ENCODE data around the gene SLAMF7. TPM values are rescaled to one million over a fixed set of nuclear protein-coding genes. Genes with fewer than 3 reads are reported as not detected.

SLAMF7 gene
- polyA plus RNA-seq, 2 of the 4 experiments (the other 2 are of a cell fraction) = 0.57 to 1.8 TPM

DNA sequence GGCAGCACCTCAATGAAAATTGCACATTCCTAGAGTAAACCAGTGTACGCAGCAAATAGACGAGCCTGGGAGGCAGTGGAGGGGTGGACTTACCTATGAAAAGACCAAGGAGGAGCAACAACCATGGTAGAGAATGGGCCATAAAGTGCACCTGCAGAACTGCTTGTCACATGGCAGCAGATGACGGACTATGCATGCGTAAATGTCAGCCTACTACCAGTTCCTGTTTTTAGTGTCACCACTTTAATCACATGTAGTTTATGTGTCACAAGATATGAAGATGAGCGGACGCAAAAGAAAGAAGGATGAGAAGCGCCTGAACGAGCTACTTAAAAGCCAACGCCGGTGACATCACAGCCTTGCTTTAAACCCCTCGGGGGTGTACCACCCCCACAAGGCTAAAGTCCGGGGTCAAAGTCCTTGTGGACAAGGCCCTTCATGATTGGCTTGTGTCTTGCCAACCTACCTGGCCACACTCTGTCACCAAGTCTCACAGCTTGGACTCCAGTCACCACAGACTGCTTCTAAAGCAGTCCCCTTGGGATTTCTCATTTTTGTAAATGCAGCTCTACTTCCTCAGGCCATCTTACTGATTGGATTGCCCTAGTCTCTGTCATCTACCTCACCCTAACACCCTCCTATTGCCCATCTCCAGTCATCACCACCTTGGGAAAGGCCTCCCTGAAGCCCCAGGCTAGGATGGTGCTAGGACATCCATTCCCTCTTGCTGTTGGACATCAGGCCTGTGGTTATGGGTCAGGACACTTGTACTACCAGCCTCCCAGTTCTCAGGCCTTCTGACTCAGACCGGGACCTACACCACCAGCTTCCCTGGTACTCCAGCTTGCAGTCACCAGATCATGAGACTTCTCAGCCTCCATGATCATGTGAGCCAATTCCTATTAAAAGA, 50.9 kb downstream of the SLAMF7 start:
- Histone ChIP-seq H3K4me3 (no peak overlapping the region), H3K27ac (no peak overlapping the region), H3K9me3 (no peaks in the 10 kb centered on the region), H3K4me2 (no peak overlapping the region), H3K4me1 (no peaks in the 10 kb centered on the region)
- TF ChIP-seq EHF (CRISPR knock-in tag; IDR thresholded peaks at IDR 0.05) (no peak), HOXB5 (CRISPR knock-in tag; IDR thresholded peaks at IDR 0.05) (no peak)
- TF ChIP-seq, protein P1, sequence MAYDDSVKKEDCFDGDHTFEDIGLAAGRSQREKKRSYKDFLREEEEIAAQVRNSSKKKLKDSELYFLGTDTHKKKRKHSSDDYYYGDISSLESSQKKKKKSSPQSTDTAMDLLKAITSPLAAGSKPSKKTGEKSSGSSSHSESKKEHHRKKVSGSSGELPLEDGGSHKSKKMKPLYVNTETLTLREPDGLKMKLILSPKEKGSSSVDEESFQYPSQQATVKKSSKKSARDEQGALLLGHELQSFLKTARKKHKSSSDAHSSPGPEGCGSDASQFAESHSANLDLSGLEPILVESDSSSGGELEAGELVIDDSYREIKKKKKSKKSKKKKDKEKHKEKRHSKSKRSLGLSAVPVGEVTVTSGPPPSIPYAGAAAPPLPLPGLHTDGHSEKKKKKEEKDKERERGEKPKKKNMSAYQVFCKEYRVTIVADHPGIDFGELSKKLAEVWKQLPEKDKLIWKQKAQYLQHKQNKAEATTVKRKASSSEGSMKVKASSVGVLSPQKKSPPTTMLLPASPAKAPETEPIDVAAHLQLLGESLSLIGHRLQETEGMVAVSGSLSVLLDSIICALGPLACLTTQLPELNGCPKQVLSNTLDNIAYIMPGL (CRISPR knock-in tag; IDR thresholded peaks at IDR 0.05; ENCODE audit: borderline replicate concordance) = no peak
- POLR2A ChIA-PET = no interaction called here
- 74% methylated on average over 13 of the region's 13 CpGs for WGBS (ENCODE audit: missing lambda C conversion rate)
- FAIRE-seq (no peak), ATAC-seq (peak in 1 of 2 experiments; percentile 43; a peak in 3 of 6 replicates), DNase-seq (ENCODE audit: low read depth in 1 of 2, low spot score in 1 of 2) (no peak)
- CTCF ChIA-PET = interaction anchor here (1.2 to 2.7 kb wide), 4 partner anchors 10 to 45 kb away, joined by 3 to 11 read pairs (median 6); no protein-coding TSS in a partner anchor

DNA sequence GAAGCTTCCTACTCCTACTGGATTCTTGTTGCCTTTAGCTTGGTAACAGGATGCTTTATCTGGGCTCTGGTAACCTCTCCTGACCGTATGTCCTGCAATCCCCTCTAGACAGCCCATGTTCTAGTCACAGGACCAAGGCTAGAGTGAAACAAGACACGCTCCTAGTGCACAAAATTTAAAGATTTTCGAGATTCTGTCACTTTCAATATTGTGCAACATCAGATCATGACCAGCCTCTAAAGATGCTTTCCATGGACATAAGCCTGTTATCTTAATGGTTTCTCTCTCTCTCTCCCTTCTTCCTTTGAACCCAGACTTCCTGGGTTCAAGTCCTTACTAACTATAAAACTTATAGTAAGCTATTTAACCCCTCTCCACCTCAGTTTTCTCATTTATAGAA, 55.3 kb downstream of the SLAMF7 start:
- Histone ChIP-seq H3K4me2 (no peak overlapping the region), H3K9me3 (no peaks in the 10 kb centered on the region), H3K27ac (no peak overlapping the region), H3K4me3 (no peak overlapping the region), H3K4me1 (no peaks in the 10 kb centered on the region)
- POLR2A ChIA-PET = no interaction called here
- ATAC-seq = no peak
- no peak for FAIRE-seq
- DNase-seq (ENCODE audit: low read depth in 1 of 2, low spot score in 1 of 2) = no peak
- WGBS (ENCODE audit: missing lambda C conversion rate) = 26% methylated on average over 3 of the region's 3 CpGs
- no peak for TF ChIP-seq KDM5A (IDR thresholded peaks at IDR 0.05)
- TF ChIP-seq BHLHE40 (IDR thresholded peaks at IDR 0.05; ENCODE audit: low read depth, low read length) = no peak
- CTCF ChIA-PET = interaction anchor here (1.5 to 1.7 kb wide), 3 partner anchors 14 to 39 kb away, joined by 3 to 5 read pairs (median 4); no protein-coding TSS in a partner anchor

DNA sequence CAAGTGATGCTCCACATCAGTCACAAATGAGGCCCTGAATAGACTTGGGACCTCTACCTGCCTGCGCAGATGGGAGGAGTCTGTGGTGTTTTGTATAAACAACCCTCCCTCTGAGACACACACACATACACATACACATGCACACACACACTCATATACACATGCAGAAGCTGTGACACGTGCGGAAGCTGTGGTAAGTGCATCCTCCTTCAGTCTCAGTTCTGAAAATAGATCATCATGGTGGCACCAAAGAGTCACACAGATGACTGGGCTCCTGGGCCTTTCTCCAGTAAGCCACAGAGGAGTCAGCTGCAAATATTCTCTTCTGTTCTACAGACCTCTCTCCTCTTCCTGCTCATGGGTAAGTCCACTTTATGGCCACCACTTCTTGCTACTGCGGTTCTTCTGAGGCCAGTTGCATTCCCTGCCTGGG, 56.9 kb downstream of the SLAMF7 start, which contains the start of gene LY9:
Gene LY9, plus strand, starts transcription at position 224 of the 433 bp plus-strand sequence. Its CDS starts 14 bp downstream, at position 238.
- H3K4me3 ChIP-seq = no peak within 1 kb of the TSS
- ChIA-PET POLR2A (no interaction called here), CTCF (interaction anchor here (1.1 to 1.4 kb wide), 2 partner anchors 10 to 35 kb away, joined by 5 read pairs; no protein-coding TSS in a partner anchor)
- no peak for DNase-seq (ENCODE audit: low read depth in 1 of 2, low spot score in 1 of 2)
- H3K4me2 ChIP-seq = no peak within 1 kb of the TSS
- H3K9me3 ChIP-seq = no peaks in the 10 kb centered on the region
- ATAC-seq = no peak
- WGBS (ENCODE audit: missing lambda C conversion rate) = 82% methylated on average over 4 of the region's 4 CpGs
- no peak for FAIRE-seq
- no peak within 1 kb of the TSS for H3K27ac ChIP-seq
- no peaks in the 10 kb centered on the region for H3K4me1 ChIP-seq
- TF ChIP-seq MAFK (IDR thresholded peaks at IDR 0.05; ENCODE audit: partially characterized antibody) = no peak
- no peak for TF ChIP-seq NFE2L2 (conservative IDR thresholded peaks at IDR 0.05; ENCODE audit: low read length)
- no peak for TF ChIP-seq MAZ (IDR thresholded peaks at IDR 0.05; ENCODE audit: borderline replicate concordance, low read depth, low read length)
- TF ChIP-seq ZC3H11A (IDR thresholded peaks at IDR 0.05) = no peak
- TF ChIP-seq ZSCAN20 (CRISPR knock-in tag; IDR thresholded peaks at IDR 0.05) = no peak
- TF ChIP-seq, protein P2, sequence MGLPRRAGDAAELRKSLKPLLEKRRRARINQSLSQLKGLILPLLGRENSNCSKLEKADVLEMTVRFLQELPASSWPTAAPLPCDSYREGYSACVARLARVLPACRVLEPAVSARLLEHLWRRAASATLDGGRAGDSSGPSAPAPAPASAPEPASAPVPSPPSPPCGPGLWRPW (IDR thresholded peaks at IDR 0.05) = no peak
- TF ChIP-seq PHF8 (IDR thresholded peaks at IDR 0.05; ENCODE audit: borderline replicate concordance, low read depth) = no peak
- TF ChIP-seq EHMT2 (IDR thresholded peaks at IDR 0.05; ENCODE audit: low read depth) = no peak
- no peak for TF ChIP-seq KDM5A (IDR thresholded peaks at IDR 0.05)
- no peak for TF ChIP-seq SREBF2 (IDR thresholded peaks at IDR 0.05)
- TF ChIP-seq HOXA7 (CRISPR knock-in tag; IDR thresholded peaks at IDR 0.05) = no peak

DNA sequence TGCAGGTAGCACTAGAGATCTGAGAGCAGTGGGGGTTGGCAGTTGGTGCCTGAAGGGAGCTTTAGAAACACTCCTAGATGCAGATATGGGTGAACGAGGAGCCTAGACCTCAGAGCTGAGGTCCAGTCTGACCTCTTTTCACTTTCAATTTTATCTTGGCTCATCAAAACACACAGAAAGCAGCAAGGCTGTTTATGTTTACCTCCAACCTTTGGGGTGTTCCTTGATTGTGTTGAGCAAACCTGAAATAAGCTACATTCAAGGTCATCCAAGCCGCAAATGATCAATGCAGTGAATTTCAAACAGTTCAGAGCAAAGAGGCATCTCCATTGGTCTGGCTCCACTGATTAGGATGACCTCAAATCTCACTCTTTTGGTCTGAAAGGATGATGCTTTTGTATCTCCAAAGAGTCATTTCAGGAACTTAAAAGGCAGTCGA, 58.2 kb downstream of the SLAMF7 start:
- no peak overlapping the region for H3K27ac ChIP-seq
- no peak for TF ChIP-seq ZFP36 (IDR thresholded peaks at IDR 0.05; ENCODE audit: borderline replicate concordance, partially characterized antibody)
- no peak for TF ChIP-seq SMC3 (IDR thresholded peaks at IDR 0.05)
- TF ChIP-seq MAFK (IDR thresholded peaks at IDR 0.05; ENCODE audit: partially characterized antibody) = no peak
- TF ChIP-seq KDM5A (IDR thresholded peaks at IDR 0.05) = no peak
- no peak for TF ChIP-seq HOXB5 (CRISPR knock-in tag; IDR thresholded peaks at IDR 0.05)
- TF ChIP-seq ZC3H11A (IDR thresholded peaks at IDR 0.05) = no peak
- TF ChIP-seq GATA3 (IDR thresholded peaks at IDR 0.05; ENCODE audit: borderline replicate concordance) = no peak
- TF ChIP-seq ZNF302 (CRISPR knock-in tag; IDR thresholded peaks at IDR 0.05) = no peak
- TF ChIP-seq NFE2L2 (conservative IDR thresholded peaks at IDR 0.05; ENCODE audit: low read length) = no peak
- TF ChIP-seq TFCP2L1 (CRISPR knock-in tag; IDR thresholded peaks at IDR 0.05) = no peak
- no peak for TF ChIP-seq RCOR1 (IDR thresholded peaks at IDR 0.05; ENCODE audit: low read depth, low read length)
- TF ChIP-seq CHD2 (IDR thresholded peaks at IDR 0.05; ENCODE audit: low read length, partially characterized antibody) = no peak
- FAIRE-seq (no peak), DNase-seq (ENCODE audit: low read depth in 1 of 2, low spot score in 1 of 2) (no peak), ATAC-seq (no peak)
- WGBS (ENCODE audit: missing lambda C conversion rate) = 70% methylated on average over 3 of the region's 3 CpGs
- H3K4me1 ChIP-seq = no peaks in the 10 kb centered on the region
- H3K4me2 ChIP-seq = no peak overlapping the region
- CTCF ChIA-PET = interaction anchor here (1.4 to 2.8 kb wide), 2 partner anchors 9 to 17 kb away, joined by 5 to 12 read pairs; no protein-coding TSS in a partner anchor
- no peaks in the 10 kb centered on the region for H3K9me3 ChIP-seq
- POLR2A ChIA-PET = no interaction called here
- H3K4me3 ChIP-seq = no peak overlapping the region

Data from A549 (cell line).